A673 (cell line): ENCODE measurements around the gene SLC6A20. TPM values are rescaled to one million over a fixed set of nuclear protein-coding genes. Genes with fewer than 3 reads are reported as not detected.

ENCODE experiments used
- BruUV-seq: library from RNA; stranded (reverse); fragments of 400-500 nt; replicated peaks from 2 replicates; lab custom pipeline; 2021; lab: Mats Ljungman, UMichigan
- CTCF ChIA-PET: fragments of 300-600 bp; sonication (Branson Sonifier 250); formaldehyde crosslinking; loops from one replicate; lab custom pipeline; 2022; ENCODE audit warnings: antibody characterized with exemption; lab: Charles Lee
- POLR2A ChIA-PET: fragments of 300-600 bp; sonication (Branson Sonifier 250); formaldehyde crosslinking; loops from one replicate; lab custom pipeline; 2022; ENCODE audit warnings: antibody characterized with exemption; ENCODE audit not compliant: low non-redundant PET; lab: Charles Lee
- DNase-seq: peaks from one replicate; pipeline ENCODE4 v3.0.0-alpha.2; 2015; ENCODE audit warnings: low spot score
- H3K27ac ChIP-seq: fragments of 200-600 bp; sonication (generic); 2 replicates; pipeline ENCODE4 v1.5.1; 2016; ENCODE audit warnings: mixed run types, low read depth, mild to moderate bottlenecking, mixed read lengths, antibody characterized with exemption, low read length; ENCODE audit not compliant: poor library complexity, severe bottlenecking
- H3K27me3 ChIP-seq: fragments of 200-600 bp; sonication (generic); replicated peaks from 2 replicates; pipeline ENCODE4 v1.6.1; 2017; ENCODE audit warnings: mixed run types, low read depth, mild to moderate bottlenecking, mixed read lengths, antibody characterized with exemption, low read length; ENCODE audit not compliant: insufficient read depth, poor library complexity
- H3K36me3 ChIP-seq: fragments of 200-600 bp; sonication (generic); 2 replicates; pipeline ENCODE4 v1.6.1; 2016; ENCODE audit warnings: mixed run types, mild to moderate bottlenecking, mixed read lengths, antibody characterized with exemption, low read length; ENCODE audit not compliant: insufficient read depth, poor library complexity, severe bottlenecking
- H3K4me1 ChIP-seq: fragments of 200-600 bp; sonication (generic); 2 replicates; pipeline ENCODE4 v1.6.1; 2017; ENCODE audit warnings: mixed run types, mild to moderate bottlenecking, mixed read lengths, antibody characterized with exemption, low read length; ENCODE audit not compliant: insufficient read depth, poor library complexity, severe bottlenecking
- H3K4me3 ChIP-seq: fragments of 200-600 bp; sonication (generic); 2 replicates; pipeline ENCODE4 v1.5.1; 2016; ENCODE audit warnings: low read depth, mixed run types, mild to moderate bottlenecking, mixed read lengths, low read length; ENCODE audit not compliant: poor library complexity, severe bottlenecking
- H3K9me3 ChIP-seq: fragments of 200-600 bp; sonication (generic); 2 replicates; pipeline ENCODE4 v1.6.1; 2016; ENCODE audit warnings: mixed run types, low read depth, mild to moderate bottlenecking, mixed read lengths, antibody characterized with exemption, low read length; ENCODE audit not compliant: poor library complexity, severe bottlenecking
- CTCF ChIP-seq: fragments of 300-800, 200-600 bp; sonication (generic); conservative IDR thresholded peaks from 2 replicates; pipeline ENCODE4 v1.5.1; 2017; ENCODE audit warnings: low read depth, mild to moderate bottlenecking, antibody characterized with exemption, low read length, moderate library complexity, mixed read lengths
- EZH2 ChIP-seq: fragments of 200-600 bp; sonication (generic); IDR thresholded peaks from 2 replicates; pipeline ENCODE4 v1.6.1; 2017; ENCODE audit warnings: borderline replicate concordance, low read depth, mild to moderate bottlenecking, mixed read lengths, antibody characterized with exemption, low read length; ENCODE audit not compliant: poor library complexity, severe bottlenecking
- intact Hi-C: fragments of 100-400 bp; cut with micrococcal nuclease; formaldehyde crosslinking; loops from one replicate; pipeline ENCODE4 v1.10.0; 2022; ENCODE audit not compliant: unreplicated experiment
- total RNA-seq: library from RNA; stranded (reverse); gene quantifications from 2 replicates; pipeline ENCODE4 v1.2.3, GENCODE V29; 2021

Gene SLC6A20
- total RNA-seq, 1 experiment from 2014 or later: not detected

GRCh38 chr3:45777111-45777745 is 19.1 kb downstream of the SLC6A20 start:
- H3K36me3 ChIP-seq: no peaks in the 10 kb centered on the region
- no peak overlapping the region for H3K4me3 ChIP-seq
- H3K27me3 ChIP-seq: no peaks in the 10 kb centered on the region
- CTCF ChIA-PET: no interaction called here
- intact Hi-C loops: no loop called here
- no TSS peak for BruUV-seq
- H3K27ac ChIP-seq: no peak overlapping the region
- no peak for DNase-seq
- TF ChIP-seq CTCF (no peak), EZH2 (no peak)
- POLR2A ChIA-PET: no interaction called here
- no peaks in the 10 kb centered on the region for H3K4me1 ChIP-seq
- no peaks in the 10 kb centered on the region for H3K9me3 ChIP-seq

- ChIA-PET CTCF (no interaction called here), POLR2A (no interaction called here)
- TF ChIP-seq CTCF (no peak), EZH2 (no peak)
These were observed 19.7 kb downstream of the SLC6A20 start for GRCh38 chr3:45776611-45777010.

GRCh38 chr3:45776301-45776595 is 20.1 kb downstream of the SLC6A20 start:
- TF ChIP-seq EZH2: no peak
- no peak for TF ChIP-seq CTCF
- Histone ChIP-seq H3K36me3 (no peaks in the 10 kb centered on the region), H3K27me3 (no peaks in the 10 kb centered on the region), H3K27ac (no peak overlapping the region), H3K4me1 (no peaks in the 10 kb centered on the region), H3K4me3 (no peak overlapping the region), H3K9me3 (no peaks in the 10 kb centered on the region)
- ChIA-PET CTCF (no interaction called here), POLR2A (no interaction called here)
- no peak for DNase-seq
- intact Hi-C loops: no loop called here
- no TSS peak for BruUV-seq

More at GRCh38 chr3:45776611-45777010, 19.7 kb downstream of the SLC6A20 start:
- BruUV-seq: no TSS peak
- no peaks in the 10 kb centered on the region for H3K4me1 ChIP-seq
- no peak overlapping the region for H3K4me3 ChIP-seq
- H3K27ac ChIP-seq: no peak overlapping the region
- no peaks in the 10 kb centered on the region for H3K27me3 ChIP-seq
- DNase-seq: no peak
- H3K36me3 ChIP-seq: no peaks in the 10 kb centered on the region
- intact Hi-C loops: no loop called here
- no peaks in the 10 kb centered on the region for H3K9me3 ChIP-seq
